HepG2 (cell line): ENCODE results near the gene ORC1. TPM values are rescaled to one million over a fixed set of nuclear protein-coding genes. Genes with fewer than 3 reads are reported as not detected.
A peak's percentile ranks its signal among the peaks of the same experiment; 100 is the strongest.

Source experiments
- BCL6 ChIP-seq: IDR thresholded peaks from 2 replicates; pipeline ENCODE4 v1.6.1; 2016; ENCODE audit warnings: missing genetic modification reagents, missing compliant biosample characterization
- FOXK2 ChIP-seq: fragments of 450-650 bp; IDR thresholded peaks from 2 replicates; pipeline ENCODE4 v1.6.1; 2016
- HES4 ChIP-seq: sonication (generic); formaldehyde crosslinking; IDR thresholded peaks from 2 replicates; pipeline ENCODE4 v1.9.0; 2021; ENCODE audit warnings: mild to moderate bottlenecking, missing genetic modification reagents, borderline replicate concordance
- HOXA7 ChIP-seq: sonication (generic); formaldehyde crosslinking; IDR thresholded peaks from 2 replicates; pipeline ENCODE4 v1.8.1; 2022; ENCODE audit warnings: mild to moderate bottlenecking, missing genetic modification reagents, moderate library complexity
- MEIS1 ChIP-seq: sonication (generic); formaldehyde crosslinking; IDR thresholded peaks from 2 replicates; pipeline ENCODE4 v1.9.0; 2021; ENCODE audit warnings: mild to moderate bottlenecking, missing genetic modification reagents, moderate library complexity, borderline replicate concordance
- MTA1 ChIP-seq: sonication (generic); formaldehyde crosslinking; IDR thresholded peaks from 2 replicates; pipeline ENCODE4 v1.4.0; 2020; ENCODE audit warnings: missing genetic modification reagents, mild to moderate bottlenecking, borderline replicate concordance
- PTBP1 ChIP-seq: fragments of 200-400 bp; formaldehyde crosslinking; IDR thresholded peaks from 2 replicates; pipeline ENCODE4 v1.6.1; 2018; ENCODE audit warnings: low read length, low read depth; ENCODE audit not compliant: poor library complexity, severe bottlenecking
- XRCC5 ChIP-seq: fragments of 200-400 bp; formaldehyde crosslinking; optimal IDR thresholded peaks from 2 replicates; pipeline ENCODE3; 2017; ENCODE audit warnings: mild to moderate bottlenecking, low read length
- ZNF275 ChIP-seq: sonication (generic); formaldehyde crosslinking; IDR thresholded peaks from 2 replicates; pipeline ENCODE4 v1.8.0; 2022; ENCODE audit warnings: missing genetic modification reagents, mild to moderate bottlenecking, inconsistent platforms, borderline replicate concordance
- ZNF629 ChIP-seq: sonication (generic); formaldehyde crosslinking; conservative IDR thresholded peaks from 2 replicates; pipeline ENCODE4 v1.5.0; 2020; ENCODE audit warnings: missing genetic modification reagents
- polyA plus RNA-seq, 8 experiments: library from polyadenylated mRNA; depleted of rRNA in 3 of 8; stranded (reverse) in 7 of 8; unstranded in 1 of 8; fragments of >200 nt; fragmentation: Illumina TruSeq in 4 of 8; extraction: Trizol in 4 of 8; gene quantifications; 2 replicates each; pipeline versions ENCODE4 v1.2.1 to v1.2.3, GENCODE V29; 2011 to 2016; ENCODE audit warnings: low read depth in 4 of 8, missing spikeins in 1 of 8, mixed read lengths in 1 of 8; ENCODE audit not compliant: insufficient read depth in 1 of 8
- total RNA-seq, 5 experiments: library from RNA; depleted of rRNA; stranded (reverse); fragments of >200 nt; fragmentation: Illumina TruSeq; extraction: Trizol; gene quantifications; 2 replicates each; pipeline ENCODE4 v1.2.3, GENCODE V29; 2016; ENCODE audit warnings: low read depth in 1 of 5
- TF ChIP-seq, protein P1 (sequence below): conservative IDR thresholded peaks from 2 replicates; pipeline ENCODE4 v1.6.1; 2018; ENCODE audit warnings: missing genetic modification reagents
- TF ChIP-seq, protein P2 (sequence below): sonication (generic); formaldehyde crosslinking; IDR thresholded peaks from 2 replicates; pipeline ENCODE4 v1.4.0; 2020; ENCODE audit warnings: missing genetic modification reagents
- TF ChIP-seq, protein P3 (sequence below): sonication (generic); formaldehyde crosslinking; IDR thresholded peaks from one replicate; pipeline ENCODE4 v1.5.1; 2020; ENCODE audit warnings: mild to moderate bottlenecking, missing genetic modification reagents; ENCODE audit errors: not compliant biosample characterization
- TF ChIP-seq, protein P4 (sequence below): sonication (generic); formaldehyde crosslinking; conservative IDR thresholded peaks from 2 replicates; pipeline ENCODE4 v1.4.0; 2020; ENCODE audit warnings: missing genetic modification reagents

ORC1 gene
- total and polyA plus RNA-seq, 2 of the 13 experiments (the other 11 are each of a cell fraction or from before 2014, with no cell fraction given), result 7.0 to 23.5 TPM

- TF ChIP-seq, protein P1, sequence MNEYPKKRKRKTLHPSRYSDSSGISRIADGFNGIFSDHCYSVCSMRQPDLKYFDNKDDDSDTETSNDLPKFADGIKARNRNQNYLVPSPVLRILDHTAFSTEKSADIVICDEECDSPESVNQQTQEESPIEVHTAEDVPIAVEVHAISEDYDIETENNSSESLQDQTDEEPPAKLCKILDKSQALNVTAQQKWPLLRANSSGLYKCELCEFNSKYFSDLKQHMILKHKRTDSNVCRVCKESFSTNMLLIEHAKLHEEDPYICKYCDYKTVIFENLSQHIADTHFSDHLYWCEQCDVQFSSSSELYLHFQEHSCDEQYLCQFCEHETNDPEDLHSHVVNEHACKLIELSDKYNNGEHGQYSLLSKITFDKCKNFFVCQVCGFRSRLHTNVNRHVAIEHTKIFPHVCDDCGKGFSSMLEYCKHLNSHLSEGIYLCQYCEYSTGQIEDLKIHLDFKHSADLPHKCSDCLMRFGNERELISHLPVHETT, result peak; percentile 38; the same call in 1 of the 2 replicates
- peak; percentile 81 for TF ChIP-seq PTBP1
- 0 out of 2 replicates have a peak, but pooled peaks have one; percentile 43 for TF ChIP-seq BCL6
- TF ChIP-seq HOXA7 (CRISPR knock-in tag), result no peak
- TF ChIP-seq HES4 (CRISPR knock-in tag), result no peak; the same call in 1 of the 2 replicates
- TF ChIP-seq MTA1 (CRISPR knock-in tag), result no peak
- TF ChIP-seq, protein P2, sequence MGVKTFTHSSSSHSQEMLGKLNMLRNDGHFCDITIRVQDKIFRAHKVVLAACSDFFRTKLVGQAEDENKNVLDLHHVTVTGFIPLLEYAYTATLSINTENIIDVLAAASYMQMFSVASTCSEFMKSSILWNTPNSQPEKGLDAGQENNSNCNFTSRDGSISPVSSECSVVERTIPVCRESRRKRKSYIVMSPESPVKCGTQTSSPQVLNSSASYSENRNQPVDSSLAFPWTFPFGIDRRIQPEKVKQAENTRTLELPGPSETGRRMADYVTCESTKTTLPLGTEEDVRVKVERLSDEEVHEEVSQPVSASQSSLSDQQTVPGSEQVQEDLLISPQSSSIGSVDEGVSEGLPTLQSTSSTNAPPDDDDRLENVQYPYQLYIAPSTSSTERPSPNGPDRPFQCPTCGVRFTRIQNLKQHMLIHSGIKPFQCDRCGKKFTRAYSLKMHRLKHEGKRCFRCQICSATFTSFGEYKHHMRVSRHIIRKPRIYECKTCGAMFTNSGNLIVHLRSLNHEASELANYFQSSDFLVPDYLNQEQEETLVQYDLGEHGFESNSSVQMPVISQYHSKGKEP (CRISPR knock-in tag), result no peak
- no peak; the same call in 1 of the 2 replicates for TF ChIP-seq ZNF629
- peak; percentile 69; the same call in 1 of the 2 replicates for TF ChIP-seq ZNF275 (CRISPR knock-in tag)
- TF ChIP-seq XRCC5, result no peak
- TF ChIP-seq MEIS1 (CRISPR knock-in tag), result no peak
- TF ChIP-seq FOXK2, result no peak
- TF ChIP-seq, protein P3, sequence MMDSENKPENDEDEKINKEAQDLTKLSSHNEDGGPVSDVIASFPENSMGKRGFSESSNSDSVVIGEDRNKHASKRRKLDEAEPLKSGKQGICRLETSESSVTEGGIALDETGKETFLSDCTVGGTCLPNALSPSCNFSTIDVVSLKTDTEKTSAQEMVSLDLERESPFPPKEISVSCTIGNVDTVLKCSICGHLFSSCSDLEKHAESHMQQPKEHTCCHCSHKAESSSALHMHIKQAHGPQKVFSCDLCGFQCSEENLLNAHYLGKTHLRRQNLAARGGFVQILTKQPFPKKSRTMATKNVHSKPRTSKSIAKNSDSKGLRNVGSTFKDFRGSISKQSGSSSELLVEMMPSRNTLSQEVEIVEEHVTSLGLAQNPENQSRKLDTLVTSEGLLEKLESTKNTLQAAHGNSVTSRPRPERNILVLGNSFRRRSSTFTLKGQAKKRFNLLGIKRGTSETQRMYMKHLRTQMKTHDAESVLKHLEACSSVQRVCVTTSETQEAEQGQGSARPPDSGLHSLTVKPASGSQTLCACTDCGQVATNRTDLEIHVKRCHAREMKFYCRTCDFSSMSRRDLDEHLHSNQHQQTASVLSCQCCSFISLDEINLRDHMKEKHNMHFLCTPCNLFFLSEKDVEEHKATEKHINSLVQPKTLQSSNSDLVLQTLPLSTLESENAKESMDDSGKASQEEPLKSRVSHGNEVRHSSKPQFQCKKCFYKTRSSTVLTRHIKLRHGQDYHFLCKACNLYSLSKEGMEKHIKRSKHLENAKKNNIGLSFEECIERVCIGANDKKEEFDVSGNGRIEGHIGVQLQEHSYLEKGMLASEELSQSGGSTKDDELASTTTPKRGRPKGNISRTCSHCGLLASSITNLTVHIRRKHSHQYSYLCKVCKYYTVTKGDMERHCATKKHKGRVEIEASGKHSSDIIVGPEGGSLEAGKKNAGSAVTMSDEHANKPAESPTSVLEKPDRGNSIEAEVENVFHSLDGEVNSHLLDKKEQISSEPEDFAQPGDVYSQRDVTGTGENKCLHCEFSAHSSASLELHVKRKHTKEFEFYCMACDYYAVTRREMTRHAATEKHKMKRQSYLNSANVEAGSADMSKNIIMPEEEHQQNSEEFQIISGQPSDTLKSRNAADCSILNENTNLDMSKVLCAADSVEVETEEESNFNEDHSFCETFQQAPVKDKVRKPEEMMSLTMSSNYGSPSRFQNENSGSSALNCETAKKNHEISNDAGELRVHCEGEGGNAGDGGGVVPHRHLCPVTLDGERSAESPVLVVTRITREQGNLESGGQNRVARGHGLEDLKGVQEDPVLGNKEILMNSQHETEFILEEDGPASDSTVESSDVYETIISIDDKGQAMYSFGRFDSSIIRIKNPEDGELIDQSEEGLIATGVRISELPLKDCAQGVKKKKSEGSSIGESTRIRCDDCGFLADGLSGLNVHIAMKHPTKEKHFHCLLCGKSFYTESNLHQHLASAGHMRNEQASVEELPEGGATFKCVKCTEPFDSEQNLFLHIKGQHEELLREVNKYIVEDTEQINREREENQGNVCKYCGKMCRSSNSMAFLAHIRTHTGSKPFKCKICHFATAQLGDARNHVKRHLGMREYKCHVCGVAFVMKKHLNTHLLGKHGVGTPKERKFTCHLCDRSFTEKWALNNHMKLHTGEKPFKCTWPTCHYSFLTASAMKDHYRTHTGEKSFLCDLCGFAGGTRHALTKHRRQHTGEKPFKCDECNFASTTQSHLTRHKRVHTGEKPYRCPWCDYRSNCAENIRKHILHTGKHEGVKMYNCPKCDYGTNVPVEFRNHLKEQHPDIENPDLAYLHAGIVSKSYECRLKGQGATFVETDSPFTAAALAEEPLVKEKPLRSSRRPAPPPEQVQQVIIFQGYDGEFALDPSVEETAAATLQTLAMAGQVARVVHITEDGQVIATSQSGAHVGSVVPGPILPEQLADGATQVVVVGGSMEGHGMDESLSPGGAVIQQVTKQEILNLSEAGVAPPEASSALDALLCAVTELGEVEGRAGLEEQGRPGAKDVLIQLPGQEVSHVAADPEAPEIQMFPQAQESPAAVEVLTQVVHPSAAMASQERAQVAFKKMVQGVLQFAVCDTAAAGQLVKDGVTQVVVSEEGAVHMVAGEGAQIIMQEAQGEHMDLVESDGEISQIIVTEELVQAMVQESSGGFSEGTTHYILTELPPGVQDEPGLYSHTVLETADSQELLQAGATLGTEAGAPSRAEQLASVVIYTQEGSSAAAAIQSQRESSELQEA (CRISPR knock-in tag), result peak; percentile 54
- TF ChIP-seq, protein P4, sequence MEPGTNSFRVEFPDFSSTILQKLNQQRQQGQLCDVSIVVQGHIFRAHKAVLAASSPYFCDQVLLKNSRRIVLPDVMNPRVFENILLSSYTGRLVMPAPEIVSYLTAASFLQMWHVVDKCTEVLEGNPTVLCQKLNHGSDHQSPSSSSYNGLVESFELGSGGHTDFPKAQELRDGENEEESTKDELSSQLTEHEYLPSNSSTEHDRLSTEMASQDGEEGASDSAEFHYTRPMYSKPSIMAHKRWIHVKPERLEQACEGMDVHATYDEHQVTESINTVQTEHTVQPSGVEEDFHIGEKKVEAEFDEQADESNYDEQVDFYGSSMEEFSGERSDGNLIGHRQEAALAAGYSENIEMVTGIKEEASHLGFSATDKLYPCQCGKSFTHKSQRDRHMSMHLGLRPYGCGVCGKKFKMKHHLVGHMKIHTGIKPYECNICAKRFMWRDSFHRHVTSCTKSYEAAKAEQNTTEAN (CRISPR knock-in tag), result 0 out of 2 replicates have a peak, but pooled peaks have one; percentile 14
Measured at GRCh38 chr1:52404116-52404974, at the start of gene ORC1, which contains the start of gene PRPF38A (continued).
